NCI-H2171 treated with DMSO at 0.1 percent for 48 hours (cell line): Measurements from ENCODE around the gene LAX1.
"Not testable (repeated sequence)": the region's sequence is repeated elsewhere in the genome, so short reads cannot be mapped to it uniquely, and the experiment has no call there.

Experiments
- DNase-seq: peaks from one replicate; lab custom pipeline; 2025; lab: John Stamatoyannopoulos, UW

Gene LAX1

GRCh38 chr1:203765029-203765837, at the start of gene LAX1:
LAX1 (plus strand) TSS chr1:203765183; CDS start chr1:203765566, 383 bp downstream.
- DNase-seq = no peak

DNA sequence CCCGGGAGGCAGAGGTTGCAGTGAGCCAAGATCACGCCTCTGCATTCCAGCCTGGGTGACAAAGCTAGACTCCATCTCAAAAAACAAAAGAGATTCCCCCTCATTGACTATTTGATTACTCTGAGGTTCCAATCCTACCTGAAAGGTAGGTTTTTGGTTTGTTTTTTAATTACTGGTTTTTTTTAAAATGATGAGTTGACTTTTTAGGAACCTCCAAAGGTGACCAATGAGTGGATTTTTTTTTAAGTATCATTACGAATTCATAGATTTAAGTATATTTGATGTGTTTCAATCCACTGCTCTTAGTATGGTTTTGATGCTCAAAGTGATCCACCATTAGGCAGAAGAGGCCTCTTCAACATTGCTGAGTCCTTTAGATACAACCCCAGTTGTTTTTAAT, 47.9 kb upstream of the LAX1 start:
- no peak for DNase-seq

- DNase-seq = no peak
Observed at GRCh38 chr1:203720242-203720641, 44.7 kb upstream of the LAX1 start.

GRCh38 chr1:203722909-203723308, 42.1 kb upstream of the LAX1 start:
- no peak for DNase-seq

DNA sequence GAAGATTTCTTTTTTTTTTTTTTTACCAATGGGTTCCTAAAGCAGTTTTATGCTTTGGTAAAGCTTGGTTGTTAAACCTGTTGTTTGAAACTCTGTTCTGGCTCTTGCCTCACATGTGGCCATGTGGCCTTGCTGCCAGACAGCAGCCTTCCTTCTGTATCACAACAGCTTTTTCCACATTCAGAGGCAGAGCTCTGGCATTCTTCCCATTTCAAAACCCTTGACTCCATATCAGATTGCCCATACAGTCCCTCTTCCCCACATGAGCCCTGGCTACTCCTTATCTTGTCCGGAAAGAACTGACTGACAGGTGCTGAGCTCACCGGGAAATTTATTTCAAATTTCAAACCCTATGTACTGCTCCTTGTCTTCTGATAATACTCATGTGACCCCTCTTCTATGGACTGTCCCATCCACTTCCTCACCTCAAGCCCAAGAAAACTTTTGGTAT, 38.5 kb upstream of the LAX1 start:
- peak; percentile 58 for DNase-seq

DNA sequence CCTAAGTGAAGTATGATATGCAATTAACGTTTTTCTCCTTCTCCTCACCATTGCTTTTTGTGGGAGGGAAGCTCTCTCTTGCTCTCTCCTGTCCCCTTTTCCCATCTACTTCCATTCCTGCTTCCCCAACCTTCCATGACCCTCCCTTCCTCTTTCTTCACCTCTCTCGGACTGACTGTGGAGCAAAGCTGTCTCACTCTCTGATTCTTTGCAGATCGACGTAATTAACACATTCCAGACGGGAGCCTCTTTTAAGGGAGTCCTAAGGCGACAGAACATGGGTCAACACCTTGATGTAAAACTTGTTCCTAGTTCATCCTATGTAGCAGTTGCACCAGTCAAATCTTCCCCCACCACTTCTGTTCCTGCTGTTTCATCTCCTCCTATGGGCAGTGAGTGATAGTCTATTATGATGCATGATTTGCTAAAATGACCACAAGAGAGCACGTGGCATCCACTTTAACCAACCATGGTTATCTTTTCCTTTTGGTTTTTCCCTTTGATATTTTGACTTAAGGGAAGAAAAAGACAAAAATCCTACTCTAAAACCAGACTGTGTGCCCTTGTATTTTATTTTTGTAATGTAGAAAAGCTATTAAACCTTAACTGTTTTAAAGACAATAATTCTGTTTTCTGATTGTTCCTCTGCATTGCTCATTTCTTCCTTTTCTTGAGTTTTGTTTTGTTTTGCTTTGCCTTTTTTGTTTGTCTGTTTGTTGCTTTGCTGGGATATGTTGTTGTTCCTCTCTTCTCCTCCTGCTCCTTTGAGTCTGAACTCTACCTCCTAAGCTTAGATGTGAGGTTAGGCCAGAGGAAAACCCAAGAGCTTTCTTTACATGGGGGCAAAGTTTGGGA, 31.7 kb upstream of the LAX1 start:
- no peak for DNase-seq

GRCh38 chr1:203742436-203742835, 22.5 kb upstream of the LAX1 start:
- DNase-seq = no peak

GRCh38 chr1:203743091-203743571, 21.9 kb upstream of the LAX1 start:
- no peak for DNase-seq

DNA sequence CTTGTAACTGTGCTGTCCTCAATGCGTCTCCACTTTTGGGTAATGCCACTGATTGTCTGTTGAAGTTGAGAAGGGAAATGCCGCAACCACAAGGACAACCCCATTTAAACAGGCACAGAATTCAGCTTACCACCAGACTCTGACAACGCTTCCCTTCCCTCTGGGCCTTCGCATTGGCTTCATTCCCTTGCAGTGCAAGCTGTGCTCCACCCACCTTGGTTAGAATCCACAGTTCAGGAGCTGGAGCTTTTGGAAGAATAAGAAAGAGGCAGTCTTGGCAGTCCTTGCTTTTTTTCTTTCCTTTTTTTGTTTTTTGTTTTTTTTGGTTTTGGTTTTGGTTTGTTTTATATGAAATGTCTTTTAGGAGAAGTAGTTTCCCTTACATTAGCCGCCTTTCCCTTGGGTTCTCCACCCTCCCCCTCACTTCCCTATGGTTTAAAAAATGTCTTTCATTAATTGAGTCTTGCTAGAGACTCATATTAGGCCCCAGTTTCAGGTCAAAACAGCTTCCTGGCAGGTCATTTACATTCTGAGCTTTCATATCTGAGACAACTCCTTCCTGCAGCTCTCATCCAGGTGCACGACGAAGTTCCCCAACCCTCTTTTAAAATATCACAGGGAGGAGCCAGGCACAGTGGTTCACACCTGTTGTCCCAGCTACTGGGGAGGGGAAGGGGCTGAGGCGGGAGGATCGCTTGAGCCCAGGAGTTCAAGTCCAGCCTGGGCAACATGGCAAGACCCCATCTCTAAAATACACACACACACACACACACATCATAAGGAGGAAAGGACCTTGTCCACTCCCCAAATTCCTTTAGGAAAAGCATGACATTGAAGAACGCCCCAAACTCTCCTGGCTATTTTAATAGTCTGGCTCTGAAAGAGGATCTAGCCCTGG, 20.7 kb upstream of the LAX1 start:
- no peak for DNase-seq

GRCh38 chr1:203746281-203746680, 18.7 kb upstream of the LAX1 start:
- no peak for DNase-seq

DNA sequence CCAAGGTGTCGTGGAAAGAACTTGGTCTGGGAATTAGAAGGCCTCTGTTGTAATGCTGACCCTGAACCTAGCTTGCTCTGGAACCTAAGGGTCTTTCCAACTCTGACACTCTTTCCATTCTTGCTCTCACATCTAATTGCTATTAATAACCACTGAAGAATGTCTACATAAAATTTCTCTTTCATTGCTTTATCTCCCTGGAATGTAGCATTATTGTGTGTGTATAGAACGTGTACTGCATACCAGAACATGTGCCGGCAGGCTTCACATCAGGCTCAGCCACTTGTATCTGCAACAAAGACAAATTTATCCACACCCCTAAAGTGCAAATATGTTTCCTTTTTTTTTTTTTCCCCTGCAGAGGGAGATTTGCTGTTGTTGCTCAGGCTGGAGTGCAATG, 13.9 kb upstream of the LAX1 start:
- no peak for DNase-seq

- not testable (repeated sequence) for DNase-seq
Observed at GRCh38 chr1:203751618-203752361, 13.2 kb upstream of the LAX1 start.

DNA sequence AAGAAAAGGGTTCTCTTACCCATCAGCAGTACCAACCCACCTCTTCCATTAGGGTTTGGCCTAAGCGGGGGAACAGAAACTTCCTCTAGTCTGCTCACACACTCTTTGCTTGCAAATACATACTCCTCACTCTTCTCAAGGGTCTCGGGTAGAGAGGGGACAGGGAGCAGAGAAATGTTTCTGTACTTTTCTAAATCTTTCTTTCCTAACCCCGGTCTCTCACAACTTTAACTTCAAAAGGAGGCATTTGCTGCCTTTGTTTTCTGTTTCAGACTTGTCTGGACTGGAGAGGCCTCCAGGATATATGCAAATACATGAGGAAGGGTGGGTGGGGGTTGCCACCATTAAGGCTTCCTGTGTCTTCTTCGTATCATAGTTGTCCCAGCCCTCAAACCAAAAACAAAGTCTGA, 10.5 kb upstream of the LAX1 start:
- DNase-seq = no peak

DNA sequence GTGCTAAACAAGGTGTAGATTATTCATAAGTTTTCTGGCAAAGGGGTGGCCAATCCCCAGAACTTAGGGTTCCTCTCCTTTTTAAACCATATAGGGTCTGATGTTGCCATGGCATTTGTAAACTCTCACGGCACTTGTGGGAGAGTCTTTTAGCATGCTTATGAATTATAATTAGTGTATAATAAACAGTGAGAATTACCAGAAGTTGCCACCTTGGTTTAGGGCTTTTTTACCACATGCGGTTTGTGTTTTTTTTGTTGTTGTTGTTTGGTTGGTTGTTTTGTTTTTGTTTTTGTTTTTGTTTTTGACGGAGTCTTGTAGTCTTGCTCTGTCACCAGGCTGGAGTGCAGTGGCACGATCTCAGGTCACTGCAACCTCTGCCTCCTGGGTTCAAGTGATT, 8.9 kb upstream of the LAX1 start:
- no peak for DNase-seq

- DNase-seq = not testable (repeated sequence)
Observed at GRCh38 chr1:203758749-203759148, 6.2 kb upstream of the LAX1 start.

- DNase-seq = no peak
Observed at GRCh38 chr1:203760506-203760905, 4.5 kb upstream of the LAX1 start.

DNA sequence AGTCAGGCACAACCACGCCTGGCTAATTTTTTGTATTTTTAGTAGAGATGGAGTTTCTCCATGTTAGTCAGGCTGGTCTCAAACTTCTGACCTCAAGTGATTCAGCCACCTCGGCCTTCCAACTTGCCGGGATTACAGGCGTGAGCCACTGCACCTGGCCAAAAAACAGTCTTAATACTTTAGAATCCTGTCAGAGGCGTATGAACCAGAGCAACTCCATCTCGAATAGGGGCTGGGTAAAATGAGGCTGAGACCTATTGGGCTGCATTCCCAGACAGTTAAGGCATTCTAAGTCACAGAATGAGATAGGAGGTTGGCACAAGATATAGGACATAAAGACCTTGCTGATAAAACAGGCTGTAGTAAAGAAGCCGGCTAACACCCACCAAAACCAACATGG, 3.0 kb upstream of the LAX1 start:
- DNase-seq = not testable (repeated sequence)

GRCh38 chr1:203763505-203763904, 1.5 kb upstream of the LAX1 start:
- DNase-seq = no peak

DNA sequence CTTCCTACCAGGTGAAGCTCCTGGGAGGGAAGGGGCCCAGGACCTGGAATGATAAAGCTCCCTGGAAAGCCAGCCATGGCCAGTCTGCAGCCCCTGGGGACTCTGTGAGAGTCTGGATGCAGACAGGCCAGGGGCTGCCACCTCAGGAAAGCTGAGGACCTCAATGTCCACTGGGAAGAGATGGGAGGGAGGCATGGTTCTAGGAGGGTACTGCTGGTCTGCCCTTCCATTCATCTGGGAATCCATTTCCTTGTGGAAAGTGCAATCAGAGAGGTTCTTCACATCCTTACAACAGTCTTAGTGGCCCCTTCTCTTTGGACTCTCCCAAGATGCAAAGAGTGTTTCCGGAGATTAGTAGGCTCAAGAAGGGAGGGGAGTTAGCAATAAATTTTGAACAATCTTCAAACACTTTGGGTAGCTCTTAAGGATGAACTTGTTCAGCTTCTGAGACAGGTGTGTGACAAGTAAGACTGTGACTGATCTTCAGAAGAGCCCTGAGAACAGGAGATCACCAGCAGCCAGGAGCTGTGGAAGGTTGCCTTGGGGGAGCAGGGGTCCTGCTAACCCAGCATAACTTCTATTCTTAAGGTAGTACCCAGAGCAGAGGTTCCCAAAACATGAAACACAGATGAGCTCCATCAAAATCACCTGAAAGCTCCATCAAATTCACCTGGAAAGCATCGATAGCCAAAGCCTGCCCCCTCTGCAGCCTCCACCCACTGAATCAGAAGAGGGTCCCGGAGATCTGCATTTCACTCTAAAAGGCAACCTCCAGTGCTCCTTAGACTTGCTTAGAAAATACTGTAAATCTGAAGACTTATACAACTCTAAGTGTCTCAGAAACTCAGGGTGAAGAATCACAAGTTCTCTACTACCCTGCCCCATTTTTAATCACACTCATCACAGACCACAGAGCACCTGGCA, 616 bp upstream of the LAX1 start:
- DNase-seq = no peak

- DNase-seq = no peak
Observed at GRCh38 chr1:203768256-203768655, 3.3 kb downstream of the LAX1 start.
